PC-9 (cell line): Measurements from ENCODE around the gene PCDHGA3.

Experiments used
- CTCF ChIP-seq: fragments of 200-600 bp; sonication (generic); conservative IDR thresholded peaks from 2 replicates; pipeline ENCODE4 v1.6.1; 2017; ENCODE audit warnings: mixed run types, antibody characterized with exemption, mild to moderate bottlenecking, moderate library complexity
- EZH2 ChIP-seq: fragments of 200-600 bp; sonication (generic); IDR thresholded peaks from 2 replicates; pipeline ENCODE4 v1.8.0; 2017; ENCODE audit warnings: antibody characterized with exemption, low read depth

- no peak for TF ChIP-seq EZH2
- peak; percentile 66; the same call in 1 of the 2 replicates for TF ChIP-seq CTCF
Observed at GRCh38 chr5:141330299-141331080, 13.1 kb upstream of the PCDHGA3 start, which contains the start of gene PCDHGA1.
